Fibroblast of mammary gland (primary cell): ENCODE results near the gene FBXL17.

Experiments used
- DNase-seq: peaks from one replicate; pipeline ENCODE4 v3.0.0-alpha.2; 2010; ENCODE audit warnings: low read depth
- H3K4me3 ChIP-seq: 2 replicates; pipeline ENCODE4 v1.5.1; 2011; ENCODE audit warnings: low read depth, mild to moderate bottlenecking, low read length, moderate library complexity; ENCODE audit not compliant: control insufficient read depth
- TF ChIP-seq, protein P1 (sequence below): conservative IDR thresholded peaks from 2 replicates; pipeline ENCODE4 v1.5.1; 2011; ENCODE audit warnings: low read depth, low read length, inconsistent platforms; ENCODE audit not compliant: control insufficient read depth, insufficient read depth

FBXL17 gene

DNA sequence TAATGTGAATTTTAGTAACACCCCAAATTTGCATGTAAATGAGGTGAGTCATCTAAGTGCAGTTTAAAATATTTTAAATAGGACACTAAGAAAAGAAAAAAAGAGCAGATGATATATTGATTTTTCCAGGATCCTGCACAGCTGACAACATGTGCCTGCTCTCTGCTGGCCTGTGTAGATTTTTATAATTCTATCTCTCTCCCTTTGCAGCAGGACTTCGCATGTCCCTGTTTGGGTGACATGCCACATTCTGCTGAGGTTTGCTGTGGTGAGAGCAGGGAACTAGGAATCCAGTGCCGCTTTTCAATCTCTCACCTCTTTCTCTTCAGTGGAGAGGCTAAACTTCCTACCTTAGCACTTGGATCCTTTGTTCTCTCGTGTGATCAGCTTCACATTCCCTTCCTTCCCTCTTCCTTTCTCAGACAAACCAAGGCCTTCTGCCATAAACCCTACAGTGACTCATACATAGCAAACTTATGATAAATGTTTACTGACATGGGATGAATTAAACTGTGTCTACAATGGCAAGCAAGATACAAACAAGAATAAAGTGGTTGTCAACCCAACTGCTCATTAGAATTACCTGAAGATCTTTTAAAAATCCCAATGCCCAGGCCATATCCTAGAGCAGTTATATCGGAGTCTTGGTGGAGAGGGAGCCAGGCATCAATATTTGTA lies 512.3 kb downstream of the FBXL17 start:
- no peak overlapping the region for H3K4me3 ChIP-seq
- peak; percentile 76 for DNase-seq
- TF ChIP-seq, protein P1, sequence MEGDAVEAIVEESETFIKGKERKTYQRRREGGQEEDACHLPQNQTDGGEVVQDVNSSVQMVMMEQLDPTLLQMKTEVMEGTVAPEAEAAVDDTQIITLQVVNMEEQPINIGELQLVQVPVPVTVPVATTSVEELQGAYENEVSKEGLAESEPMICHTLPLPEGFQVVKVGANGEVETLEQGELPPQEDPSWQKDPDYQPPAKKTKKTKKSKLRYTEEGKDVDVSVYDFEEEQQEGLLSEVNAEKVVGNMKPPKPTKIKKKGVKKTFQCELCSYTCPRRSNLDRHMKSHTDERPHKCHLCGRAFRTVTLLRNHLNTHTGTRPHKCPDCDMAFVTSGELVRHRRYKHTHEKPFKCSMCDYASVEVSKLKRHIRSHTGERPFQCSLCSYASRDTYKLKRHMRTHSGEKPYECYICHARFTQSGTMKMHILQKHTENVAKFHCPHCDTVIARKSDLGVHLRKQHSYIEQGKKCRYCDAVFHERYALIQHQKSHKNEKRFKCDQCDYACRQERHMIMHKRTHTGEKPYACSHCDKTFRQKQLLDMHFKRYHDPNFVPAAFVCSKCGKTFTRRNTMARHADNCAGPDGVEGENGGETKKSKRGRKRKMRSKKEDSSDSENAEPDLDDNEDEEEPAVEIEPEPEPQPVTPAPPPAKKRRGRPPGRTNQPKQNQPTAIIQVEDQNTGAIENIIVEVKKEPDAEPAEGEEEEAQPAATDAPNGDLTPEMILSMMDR = no peak

DNA sequence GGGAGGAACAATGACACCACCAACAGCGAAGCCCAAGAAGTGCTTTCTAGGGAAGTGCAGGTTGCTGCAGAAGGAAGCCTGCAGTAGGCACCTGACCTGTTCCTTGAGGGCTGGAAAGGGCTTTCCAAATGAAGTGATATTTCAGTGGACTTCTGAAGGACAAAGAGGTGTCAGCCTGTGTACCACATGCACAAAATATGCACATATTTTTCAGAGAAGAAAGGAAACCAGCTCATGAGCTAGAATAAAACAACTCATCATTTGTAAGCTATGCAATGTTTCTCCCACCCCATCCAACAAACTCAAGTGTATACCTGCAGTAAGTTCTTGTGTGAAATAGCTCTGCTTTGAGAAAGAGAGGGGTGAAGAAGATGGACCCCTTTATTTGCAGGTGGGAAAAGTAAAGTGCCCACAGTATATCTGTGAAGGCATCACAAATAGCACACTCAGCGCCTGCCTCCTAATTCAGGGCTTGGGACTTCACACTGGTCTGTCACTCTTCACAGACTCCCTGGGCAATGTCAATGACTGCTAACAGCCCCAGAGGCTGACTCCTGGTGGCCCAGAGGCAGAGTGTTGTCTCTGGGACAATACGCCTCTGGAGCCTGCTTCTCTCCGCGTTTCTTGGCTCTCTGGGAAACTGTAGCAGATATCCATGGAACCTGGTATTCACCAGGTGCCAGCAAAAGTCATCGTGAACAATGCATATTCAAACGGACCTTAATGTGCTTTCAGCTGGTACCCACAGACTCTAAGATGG lies 513.1 kb downstream of the FBXL17 start:
- no peak overlapping the region for H3K4me3 ChIP-seq
- TF ChIP-seq, protein P1 = no peak
- DNase-seq = no peak

DNA sequence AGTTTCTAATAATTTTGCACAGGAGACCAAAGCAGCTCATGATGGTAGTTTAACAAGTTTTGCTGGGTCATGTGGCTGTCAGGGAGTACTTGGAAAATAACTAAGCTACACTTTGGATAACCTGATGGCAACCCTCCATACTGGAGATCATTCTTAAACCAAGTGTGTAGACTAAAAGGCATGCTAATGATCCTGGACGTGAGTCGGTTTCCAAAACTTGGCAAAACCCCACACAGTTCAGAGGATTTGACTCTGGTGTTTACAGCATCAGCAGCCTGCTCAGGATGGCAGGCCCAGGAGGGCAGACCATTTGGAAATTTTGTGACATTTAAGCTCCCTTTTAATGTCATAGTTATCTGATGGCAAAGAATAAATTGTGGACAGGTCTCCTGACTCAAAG lies 514.6 kb downstream of the FBXL17 start:
- TF ChIP-seq, protein P1 = no peak
- DNase-seq = no peak

DNA sequence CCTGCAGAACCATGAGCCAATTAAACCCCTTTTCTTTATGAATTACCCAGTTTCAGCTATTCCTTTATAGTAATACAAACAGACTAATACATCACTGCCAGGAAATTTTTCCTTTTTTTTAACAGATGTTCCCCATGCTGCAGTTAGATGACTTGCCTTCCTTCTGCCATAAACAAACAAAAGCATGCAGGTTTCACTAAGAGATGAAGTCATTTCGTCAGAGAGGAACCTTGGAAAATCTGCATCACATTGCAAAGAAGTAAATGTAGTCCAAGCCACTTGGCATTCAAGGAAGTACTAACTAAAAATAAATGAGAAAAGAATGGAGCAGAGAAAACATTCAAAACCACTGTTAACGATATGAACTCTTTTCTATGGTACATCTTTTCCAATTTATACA lies 517.1 kb downstream of the FBXL17 start:
- TF ChIP-seq, protein P1 = no peak
- H3K4me3 ChIP-seq = no peak overlapping the region
- DNase-seq = peak; percentile 41

More for the DNA sequence above, 514.6 kb downstream of the FBXL17 start:
- no peak overlapping the region for H3K4me3 ChIP-seq

DNA sequence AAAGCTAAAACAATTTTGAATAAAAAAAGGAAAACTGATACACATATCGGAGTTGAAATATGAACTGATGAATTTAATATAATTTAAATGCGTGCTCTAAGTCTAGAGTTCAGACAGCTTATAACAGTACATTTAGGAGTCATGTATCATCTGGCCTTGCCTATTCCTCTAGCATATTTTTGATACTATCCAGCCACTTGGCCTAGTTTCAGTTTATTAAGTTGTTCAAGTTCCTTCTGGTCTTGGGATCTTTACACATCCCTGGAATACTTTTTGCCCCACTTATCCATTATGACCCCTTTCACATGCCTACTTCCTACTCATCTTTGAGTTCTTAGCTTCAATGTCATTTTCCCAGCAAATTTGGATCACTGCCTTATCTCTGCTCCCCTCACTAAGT lies 518.8 kb downstream of the FBXL17 start:
- no peak overlapping the region for H3K4me3 ChIP-seq
- TF ChIP-seq, protein P1 = no peak
- no peak for DNase-seq

DNA sequence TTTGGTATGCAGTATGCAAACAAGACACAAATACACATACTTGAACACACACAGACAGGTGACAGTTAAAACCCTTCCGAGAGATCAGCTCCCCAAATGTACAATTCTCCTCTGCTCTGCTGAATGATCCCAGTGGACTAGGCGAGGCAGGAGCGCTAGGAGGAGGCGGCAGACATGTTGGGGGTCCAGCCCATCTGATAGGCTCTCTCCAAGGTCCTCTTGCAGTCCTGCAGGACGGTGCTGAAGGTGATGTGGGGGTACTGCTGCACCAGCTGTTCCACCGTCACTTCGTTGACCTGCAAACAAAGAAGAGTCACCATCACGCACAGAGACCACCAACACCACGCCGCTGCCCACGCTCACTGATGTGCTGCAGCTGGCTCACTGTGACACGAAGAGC lies 520.3 kb downstream of the FBXL17 start:
- TF ChIP-seq, protein P1 = no peak
- H3K4me3 ChIP-seq = no peak overlapping the region
- DNase-seq = no peak
